ENCODE results near the gene APOBEC2.
"Not testable (repeated sequence)": the region's sequence is repeated elsewhere in the genome, so short reads cannot be mapped to it uniquely, and the experiment has no call there.

Gene APOBEC2

DNA sequence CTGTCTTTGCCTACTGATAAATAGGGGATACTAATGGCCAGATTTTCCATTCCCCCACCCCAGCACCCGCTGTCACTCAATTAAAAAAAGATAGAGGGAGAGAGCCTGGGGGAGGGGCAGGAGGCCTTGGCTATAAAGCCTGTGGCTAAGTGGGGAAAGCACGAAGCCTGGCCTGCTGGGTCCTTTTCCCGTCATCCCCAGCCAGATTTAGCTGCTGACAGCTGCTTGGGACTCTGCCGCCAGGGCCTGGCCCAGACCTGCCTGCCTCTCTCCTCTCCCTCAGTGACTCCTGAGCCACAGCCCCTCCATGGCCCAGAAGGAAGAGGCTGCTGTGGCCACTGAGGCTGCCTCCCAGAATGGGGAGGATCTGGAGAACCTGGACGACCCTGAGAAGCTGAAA is at the start of gene APOBEC2:
Gene APOBEC2 (plus strand): TSS at position 162 of the 400 bp plus-strand sequence. CDS start 146 bp downstream, at position 308.
- DNase-seq (ENCODE audit: low spot score), result no peak

DNA sequence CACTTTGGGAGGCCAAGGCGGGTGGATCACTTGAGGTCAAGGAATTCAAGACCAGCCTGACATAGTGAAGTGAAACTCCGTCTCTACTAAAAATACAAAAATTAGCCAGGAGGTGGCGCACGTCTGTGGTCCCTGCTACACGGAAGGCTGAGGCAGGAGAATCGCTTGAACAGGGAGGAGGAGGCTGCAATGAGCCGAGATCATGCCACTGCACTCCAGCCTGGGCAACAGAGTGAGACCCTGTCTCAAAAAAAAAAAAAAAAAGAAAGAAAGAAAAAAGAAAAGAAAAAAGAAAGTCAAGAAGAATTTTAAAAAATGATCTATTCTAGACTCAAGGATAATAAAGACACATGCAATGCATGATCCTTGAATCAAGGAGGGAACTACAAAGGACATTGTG is 46.8 kb upstream of the APOBEC2 start:
- not testable (repeated sequence) for DNase-seq (ENCODE audit: low spot score)

DNA sequence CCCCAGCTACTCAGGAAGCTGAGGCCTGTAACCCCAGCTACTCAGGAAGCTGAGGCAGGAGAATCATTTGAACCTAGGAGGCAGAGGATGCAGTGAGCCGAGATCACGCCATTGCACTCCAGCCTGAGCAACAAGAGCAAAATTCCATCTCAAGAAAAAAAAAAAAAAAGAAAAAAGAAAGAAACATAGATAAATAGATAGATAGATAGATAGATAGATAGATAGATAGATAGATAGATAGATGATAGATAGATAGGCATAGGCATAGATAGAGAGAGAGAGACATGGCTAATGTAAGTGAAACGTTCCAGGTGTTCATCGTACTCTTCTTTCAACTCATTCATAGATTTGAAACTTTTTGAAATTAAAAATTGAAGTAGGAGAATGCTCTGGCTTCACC is 46.0 kb upstream of the APOBEC2 start:
- not testable (repeated sequence) for DNase-seq (ENCODE audit: low spot score)

DNA sequence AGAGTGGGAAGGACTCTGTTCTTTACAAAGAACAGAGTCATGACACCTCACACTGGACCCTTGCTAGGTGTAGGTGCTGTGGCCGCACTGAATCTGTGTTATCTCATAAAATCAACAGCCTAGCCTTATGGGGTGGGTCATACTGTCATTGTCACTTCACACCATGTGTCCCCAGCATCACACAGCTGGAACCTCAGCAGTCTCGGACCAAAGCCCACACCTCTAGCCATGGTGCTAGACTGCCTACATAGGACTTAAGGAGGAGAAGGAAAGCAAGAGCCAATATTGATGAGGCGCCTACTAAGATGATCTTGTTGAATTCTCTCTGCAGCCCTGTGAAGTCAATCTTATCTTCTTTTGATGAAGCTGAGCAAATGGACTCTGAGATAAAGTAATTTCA is 45.0 kb upstream of the APOBEC2 start:
- no peak for DNase-seq (ENCODE audit: low spot score)

DNA sequence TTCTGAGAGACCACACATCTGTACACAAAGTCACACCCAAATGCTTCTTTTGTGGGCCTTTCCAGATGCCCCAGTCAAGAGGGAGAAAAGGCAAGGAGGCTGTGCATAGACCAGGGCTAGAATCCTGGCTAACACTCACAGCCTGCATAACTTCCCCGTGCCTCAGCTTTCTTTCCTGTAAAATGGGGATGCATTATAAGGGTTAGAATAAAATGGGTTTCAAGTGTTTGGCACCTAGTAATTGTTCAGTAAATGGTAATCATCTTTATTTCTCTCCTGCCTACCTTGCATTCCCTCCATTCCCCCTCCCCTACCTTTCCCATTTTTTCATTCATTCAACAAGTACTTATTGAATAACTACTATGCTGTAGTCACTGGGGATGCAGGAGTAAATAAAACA is 43.3 kb upstream of the APOBEC2 start:
- DNase-seq (ENCODE audit: low spot score), result no peak

DNA sequence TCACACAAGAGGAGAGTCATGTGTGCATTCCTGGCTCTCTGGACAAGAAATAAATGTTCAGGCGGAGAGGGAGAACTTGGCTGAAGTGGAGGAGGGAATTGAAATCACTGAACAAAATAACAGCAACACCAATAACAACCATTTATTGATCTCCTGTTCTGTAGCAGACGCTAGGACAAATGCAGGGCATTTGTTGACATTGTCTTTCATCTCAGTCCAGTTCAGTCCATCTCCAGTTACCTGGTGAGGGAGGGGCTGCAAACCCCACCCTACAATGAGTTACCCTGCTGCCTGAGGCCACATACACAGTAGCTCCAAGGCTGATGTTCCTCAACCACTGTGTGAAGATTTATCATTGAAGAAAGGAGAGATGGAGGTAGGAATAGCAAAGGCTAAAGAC is 41.3 kb upstream of the APOBEC2 start:
- no peak for DNase-seq (ENCODE audit: low spot score)

DNA sequence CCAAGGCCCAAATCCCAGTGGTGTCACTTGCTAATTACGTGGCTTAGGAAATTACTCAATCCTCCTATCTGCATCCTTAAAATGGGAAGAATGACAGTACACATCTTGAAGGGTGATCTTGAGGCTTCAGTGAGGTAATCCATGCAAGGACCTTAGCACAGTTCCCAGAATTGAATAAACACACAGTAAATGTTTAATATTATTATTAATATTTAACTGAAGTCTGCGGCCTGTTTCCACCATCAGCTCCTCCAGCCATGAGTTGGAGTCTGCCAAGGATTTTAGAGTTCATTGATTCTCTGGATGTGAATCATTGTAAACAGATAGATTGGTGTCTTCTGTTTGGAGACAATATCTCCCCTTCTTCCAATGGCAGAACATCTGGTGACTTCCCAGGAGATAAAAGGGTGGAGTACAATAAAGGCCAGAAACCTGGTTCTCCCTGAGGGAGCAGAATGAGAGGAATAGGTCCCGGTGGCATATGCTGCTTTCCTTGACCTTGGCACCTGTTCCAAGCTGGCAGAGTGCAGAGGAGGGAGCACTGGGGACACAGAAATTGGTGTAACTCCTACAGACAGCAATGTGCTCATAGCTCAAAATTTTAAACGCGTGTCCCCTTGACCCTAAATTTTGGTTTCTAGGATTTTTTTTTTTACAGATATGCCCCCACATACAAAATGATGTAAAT is 39.4 kb upstream of the APOBEC2 start:
- no peak for DNase-seq (ENCODE audit: low spot score)

DNA sequence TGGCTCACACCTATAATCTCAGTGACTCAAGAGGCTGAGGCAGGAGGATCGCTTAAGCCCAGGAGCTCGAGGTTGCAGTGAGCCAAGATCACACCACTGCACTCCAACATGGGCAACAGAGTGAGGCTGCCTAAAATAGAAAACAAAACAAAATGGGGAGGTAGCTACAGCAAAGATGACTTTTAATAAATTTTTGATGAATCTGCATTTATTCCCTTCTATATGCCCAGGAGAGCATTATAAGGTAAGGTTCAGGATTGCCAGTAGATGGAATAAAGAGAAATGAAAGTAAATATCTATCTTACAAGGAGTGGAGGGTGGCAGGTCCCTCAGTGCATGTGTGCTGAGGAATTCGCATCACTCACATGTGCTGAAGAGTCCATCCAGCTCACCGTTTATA is 38.2 kb upstream of the APOBEC2 start:
- no peak for DNase-seq (ENCODE audit: low spot score)

DNA sequence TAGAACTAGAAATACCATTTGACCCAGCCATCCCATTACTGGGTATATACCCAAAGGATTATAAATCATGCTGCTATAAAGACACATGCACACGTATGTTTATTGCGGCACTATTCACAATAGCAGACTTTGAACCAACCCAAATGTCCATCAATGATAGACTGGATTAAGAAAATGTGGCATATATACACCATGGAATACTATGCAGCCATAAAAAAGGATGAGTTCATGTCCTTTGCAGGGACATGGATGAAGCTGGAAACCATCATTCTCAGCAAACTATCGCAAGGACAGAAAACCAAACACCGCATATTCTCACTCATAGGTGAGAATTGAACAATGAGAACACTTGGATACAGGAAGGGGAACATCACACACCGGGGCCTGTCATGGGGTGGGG is 37.1 kb upstream of the APOBEC2 start:
- DNase-seq (ENCODE audit: low spot score), result not testable (repeated sequence)

DNA sequence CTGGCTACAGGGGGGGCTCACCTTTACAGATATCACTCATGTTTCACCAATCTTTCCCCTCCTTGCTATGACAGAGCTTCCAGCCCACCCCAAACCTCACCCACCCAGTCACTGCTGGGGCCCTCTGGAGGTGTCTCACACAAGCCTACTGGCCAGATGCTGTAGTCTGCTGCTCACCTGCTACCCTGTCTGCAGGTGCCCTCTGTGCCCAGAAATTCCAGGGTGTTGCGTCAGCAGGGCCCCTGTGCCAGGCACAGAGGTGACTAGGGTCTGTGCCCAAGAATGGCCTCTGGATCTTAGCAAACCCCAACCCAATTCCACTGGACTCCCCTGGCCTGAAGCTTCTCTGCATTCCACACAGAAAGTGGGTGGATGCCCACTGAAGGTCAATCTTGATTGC is 35.3 kb upstream of the APOBEC2 start:
- DNase-seq (ENCODE audit: low spot score), result no peak

DNA sequence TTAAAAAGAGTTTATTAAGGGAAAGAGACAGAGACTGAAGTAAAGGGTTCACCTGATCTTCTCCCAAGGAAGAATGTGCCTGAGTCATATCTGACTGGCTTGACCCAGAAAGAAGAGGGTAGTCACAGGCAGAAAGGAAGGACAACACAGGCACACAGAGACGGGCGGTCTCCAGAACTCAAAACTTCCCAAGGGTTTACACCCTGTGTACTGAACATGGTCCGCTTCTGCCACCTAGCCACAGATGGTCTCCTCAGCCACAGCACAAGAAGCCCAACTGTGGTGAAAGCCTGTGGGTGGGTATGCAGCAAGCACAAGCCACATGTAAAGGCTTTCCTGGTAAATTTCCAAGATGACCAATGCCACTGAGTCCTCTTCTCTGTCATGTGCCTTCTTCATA is 31.2 kb upstream of the APOBEC2 start:
- DNase-seq (ENCODE audit: low spot score), result peak; percentile 29

DNA sequence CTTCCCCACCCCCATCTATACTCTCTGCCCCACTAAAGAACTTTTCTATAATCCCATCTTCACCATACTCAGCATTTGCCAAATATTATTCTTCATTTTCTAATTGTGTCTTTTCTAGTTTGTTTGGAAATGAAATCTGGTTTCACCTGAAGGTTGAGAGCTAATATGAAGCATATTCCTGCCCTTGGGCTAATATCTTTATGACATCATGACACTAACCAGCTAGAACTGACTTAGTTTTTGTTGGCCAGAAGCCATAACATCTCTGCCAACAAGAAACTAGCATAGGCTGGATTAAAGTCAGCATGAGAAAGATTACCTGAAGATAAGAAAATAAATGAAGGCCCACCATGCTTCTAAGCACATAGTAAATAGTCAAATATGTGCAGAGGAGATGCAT is 30.7 kb upstream of the APOBEC2 start:
- DNase-seq (ENCODE audit: low spot score), result no peak

DNA sequence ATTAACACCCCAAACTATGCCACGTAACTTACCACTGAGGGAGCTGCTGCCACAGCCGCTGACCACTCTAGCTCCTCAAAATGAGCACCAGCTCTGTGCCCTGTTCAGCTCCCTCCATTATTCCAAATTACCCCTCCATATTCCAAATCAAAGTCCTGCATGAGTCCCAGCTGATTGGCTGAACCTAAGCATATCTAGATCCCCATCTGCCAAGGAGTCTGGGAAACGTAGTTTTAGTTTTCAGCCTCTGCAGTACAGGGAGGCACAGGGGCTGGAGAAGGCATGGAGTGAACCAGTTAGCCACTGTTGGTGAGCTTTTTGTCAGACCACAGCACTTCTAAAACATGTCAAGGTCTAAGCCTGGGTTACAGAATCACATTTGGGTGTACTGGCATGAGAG is 29.9 kb upstream of the APOBEC2 start:
- no peak for DNase-seq (ENCODE audit: low spot score)

DNA sequence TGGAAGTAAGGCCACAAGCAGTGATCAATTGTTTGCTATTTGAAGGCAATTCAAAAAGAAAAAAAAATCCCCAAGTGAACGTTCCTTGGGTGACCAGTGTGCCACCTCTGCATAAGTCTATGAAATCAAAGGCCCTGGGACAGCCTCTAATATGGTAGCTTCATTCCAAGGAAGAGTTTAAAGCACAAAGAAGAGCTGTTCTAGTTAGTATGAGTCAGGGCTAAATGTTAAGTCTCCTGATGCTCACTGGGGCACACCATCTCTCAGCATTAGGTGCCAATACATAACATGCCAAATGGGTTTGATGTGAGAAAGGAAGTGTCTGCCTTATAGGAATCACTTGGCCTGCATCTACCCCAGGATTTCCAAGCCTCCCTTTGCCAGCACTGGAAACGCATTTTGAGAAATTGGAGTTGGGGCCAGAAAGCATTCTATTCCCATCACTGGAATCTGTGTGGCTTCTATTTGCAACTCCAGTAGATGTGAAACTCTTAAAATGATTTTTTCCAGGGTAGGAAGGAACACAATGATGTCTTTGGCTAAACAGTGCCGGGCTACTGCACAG is 27.0 kb upstream of the APOBEC2 start:
- no peak for DNase-seq (ENCODE audit: low spot score)

DNA sequence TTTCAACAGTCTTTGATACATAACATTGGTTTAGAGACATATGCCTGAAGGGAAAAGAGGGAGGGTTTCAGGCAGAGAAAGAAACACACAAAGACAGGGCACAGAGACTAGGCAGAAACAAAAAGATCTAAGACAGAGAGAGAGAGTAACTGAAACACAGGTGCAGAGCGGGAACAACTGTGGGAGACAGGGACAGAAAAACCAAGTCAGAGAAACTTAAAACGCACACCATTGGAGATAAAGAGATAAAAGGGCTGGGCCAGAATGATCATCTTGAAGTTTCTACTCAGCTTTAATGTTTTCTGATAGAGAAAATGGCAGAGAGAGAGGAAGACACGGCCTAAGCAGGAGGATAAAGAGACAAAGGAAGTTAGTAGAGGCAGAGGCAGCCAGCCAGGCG is 25.8 kb upstream of the APOBEC2 start:
- no peak for DNase-seq (ENCODE audit: low spot score)

DNA sequence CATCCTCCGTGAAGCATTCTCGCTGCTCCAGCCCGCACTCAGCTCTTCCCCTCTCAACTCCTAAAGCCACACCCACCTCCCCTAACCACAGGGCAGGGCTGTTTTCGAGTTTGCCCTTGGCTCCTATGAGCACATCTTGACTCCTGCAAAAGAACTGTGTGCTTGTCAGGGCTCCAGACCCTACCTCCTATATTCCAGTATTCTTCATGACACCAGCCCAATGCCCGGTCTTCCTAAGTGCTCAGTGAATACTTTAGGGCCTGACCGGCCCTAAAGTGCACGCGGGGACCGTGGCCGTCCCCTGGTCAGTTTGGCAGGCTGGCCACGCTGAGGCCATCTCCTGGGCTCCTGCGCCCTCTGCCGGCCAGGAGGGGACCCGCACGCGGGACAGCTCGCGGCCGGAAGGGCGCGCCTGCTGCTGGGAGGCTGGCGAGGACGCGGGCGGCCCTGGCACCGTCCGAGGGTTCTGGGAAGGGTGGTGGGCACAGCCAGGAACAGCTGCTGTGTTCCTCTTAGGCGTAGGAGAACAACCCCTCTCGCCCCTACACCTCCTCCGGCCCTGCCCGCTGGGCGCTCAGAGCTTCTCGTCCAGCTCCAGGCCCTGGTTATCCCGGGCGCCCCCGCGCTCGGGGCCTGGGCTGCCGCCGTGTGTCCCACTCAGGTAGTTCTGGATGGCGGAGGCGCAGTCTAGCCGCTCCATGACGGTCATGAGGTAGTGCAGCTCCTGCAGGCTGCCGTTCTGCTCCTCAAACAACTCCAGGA is 25.0 kb upstream of the APOBEC2 start:
- peak; percentile 72 for DNase-seq (ENCODE audit: low spot score)

DNA sequence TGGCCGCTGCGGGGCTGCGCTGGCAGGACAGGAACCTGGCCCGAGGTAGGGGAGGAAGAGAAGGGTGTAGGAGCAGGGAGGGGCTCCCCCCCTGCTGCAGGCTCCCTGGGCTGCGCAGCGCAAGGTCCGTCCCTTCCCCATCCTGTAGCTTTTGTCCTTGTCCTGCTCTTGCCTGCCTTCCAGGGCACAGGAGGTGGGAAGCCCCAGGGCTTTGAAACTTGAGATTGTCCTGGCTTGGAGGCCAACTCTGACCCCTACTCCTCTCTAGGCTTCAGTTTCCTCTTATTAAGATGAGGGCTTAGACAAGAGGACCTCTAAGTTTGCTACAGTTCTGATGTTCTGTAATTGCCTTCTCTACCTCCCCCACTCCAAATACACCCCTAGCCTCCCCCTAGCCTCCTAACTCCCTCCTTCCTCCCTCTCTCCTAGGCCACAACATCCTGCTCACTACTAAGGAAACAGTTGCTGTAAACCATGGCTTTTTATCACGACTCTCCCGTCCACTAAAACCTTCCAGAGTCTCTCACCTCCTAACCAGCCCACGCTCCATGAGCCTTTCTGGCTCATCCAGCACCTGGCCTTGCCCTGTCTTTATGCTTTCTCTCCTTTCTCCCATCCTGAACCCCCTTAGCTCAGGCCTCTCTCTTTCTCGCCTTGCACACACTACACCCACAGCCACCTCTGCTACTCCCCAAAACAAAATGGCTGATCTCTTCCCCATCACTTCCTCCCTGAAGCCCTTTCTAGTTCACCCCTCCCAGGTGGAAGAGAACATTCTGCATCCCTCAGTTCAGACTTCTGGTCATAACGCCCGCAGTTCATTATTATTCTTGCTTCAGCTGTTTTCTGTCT is 24.2 kb upstream of the APOBEC2 start:
- no peak for DNase-seq (ENCODE audit: low spot score)

DNA sequence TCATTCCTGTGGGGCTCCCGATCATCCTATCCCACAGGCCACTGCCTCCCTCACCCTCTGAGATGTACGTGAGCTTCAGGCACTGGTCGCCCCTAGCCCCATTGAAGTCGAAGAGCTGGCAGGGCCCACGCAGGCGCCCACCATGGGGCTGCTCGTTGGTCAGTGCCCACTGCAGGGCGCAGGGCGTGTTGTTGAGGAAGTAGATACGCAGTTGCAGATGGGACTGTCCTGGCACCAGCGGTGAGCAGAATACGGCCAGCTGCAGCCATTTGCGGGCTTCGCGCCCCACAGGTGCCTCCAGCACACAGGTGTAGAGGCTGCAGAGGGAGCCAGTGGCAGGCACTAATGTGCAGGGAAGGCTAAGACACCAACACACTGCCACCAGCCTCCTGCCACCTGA is 20.2 kb upstream of the APOBEC2 start:
- no peak for DNase-seq (ENCODE audit: low spot score)

DNA sequence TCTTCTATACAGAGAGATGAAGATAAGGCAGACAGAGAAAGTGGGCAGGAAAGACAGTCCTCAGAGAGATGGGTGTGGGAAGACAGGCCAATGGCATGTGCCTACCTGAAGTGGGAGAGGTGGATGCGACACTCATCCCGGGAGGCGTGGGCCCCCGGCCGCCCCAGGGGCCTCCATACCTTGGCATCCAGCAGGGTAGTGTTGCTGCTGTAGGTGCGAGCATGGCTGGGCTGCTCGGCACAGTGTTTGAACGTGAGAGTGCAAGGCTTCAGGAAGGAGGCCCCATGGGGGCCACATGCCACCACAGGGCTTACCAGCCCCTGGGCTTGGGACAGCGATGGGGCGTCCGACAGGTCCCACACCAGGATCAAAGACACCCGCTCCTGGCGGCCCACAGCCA is 19.2 kb upstream of the APOBEC2 start:
- no peak for DNase-seq (ENCODE audit: low spot score)

DNA sequence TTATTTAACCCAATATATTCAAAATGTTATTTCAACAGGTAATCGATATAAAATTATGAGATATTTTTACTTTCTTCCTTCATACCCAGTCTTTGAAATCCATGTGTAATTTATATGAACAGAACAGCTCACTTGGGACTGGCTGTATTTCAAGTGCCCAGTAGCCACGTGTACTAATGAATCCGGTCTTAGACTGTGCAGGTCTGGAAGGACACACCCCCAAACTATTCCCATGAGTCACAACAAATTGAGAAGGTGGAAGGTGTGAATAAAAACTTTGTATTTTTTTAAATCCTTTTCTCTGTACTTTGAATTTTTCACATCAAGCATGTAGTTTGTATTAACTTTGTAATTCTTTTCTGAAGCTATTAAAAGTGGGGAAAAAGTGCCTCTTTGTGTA is 16.8 kb upstream of the APOBEC2 start:
- DNase-seq (ENCODE audit: low spot score), result no peak

DNA sequence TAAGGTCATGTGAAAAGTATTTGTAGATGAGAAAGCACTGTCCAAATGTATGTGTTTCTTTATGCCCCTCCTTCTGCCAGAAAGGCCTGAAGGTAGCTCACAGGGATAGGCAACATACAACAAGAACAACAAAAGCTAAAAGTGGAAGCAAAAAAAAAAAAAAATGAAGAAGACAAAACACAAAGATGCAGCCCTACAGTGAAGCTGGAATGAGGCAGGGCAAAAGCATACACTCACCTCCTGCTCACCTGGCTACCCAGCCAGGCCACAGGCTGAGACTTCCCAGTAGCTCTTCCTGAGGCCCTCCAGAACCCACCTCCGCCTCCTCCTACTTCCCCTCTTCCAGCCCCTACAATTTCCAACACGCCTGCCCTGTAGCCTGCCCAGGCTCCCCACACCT is 16.4 kb upstream of the APOBEC2 start:
- DNase-seq (ENCODE audit: low spot score), result no peak

DNA sequence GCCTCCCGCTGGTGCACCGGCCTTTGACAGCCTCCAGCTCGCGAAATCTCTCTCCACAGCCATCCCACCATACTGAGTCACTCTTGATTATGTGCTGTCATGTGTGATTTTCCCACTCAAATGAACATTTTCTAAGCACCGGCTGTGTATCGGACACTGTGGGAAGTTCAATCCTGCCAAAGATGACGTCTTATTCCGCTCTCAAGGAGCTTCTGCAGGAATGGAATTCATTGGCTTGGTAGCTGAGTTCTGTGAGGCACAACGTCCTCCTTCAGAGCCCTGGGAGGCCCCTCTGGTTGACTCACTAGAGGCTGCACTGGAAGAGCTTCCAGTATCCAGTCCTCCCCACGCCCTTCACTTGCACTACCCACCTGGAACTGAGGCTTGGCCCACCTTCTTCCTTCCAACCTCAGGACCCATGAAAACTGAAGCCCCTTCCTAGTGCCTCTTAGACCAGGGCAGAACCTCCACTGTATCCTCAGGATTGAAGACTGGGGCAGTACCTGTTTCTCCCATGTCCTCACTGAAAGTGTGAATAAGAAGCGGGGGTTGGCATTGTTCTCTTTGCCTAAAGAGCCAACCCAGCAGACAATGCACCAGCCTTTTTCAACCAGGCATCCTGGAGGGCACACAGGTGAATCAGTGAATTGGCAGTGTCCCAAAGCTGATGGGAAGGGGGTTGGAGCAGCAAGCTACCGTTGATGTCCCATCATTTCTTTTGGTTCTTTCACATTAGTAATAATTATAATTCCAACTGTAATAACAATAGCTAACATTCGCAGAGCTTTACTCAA is 15.7 kb upstream of the APOBEC2 start:
- DNase-seq (ENCODE audit: low spot score), result no peak
